CD14-positive monocyte (primary cell): ENCODE measurements around the gene AGAP1. TPM values are rescaled to one million over a fixed set of nuclear protein-coding genes. Genes with fewer than 3 reads are reported as not detected.

ENCODE experiments used
- DNase-seq, 3 donors: peaks; one replicate each; pipeline ENCODE4 v3.0.0-alpha.2; 2011 to 2022
- H2AFZ ChIP-seq: 2 replicates; pipeline ENCODE4 v1.6.0; 2012; ENCODE audit warnings: mild to moderate bottlenecking, low read depth, low read length, inconsistent platforms; ENCODE audit not compliant: insufficient read depth, poor library complexity, severe bottlenecking
- H3K27ac ChIP-seq, 2 donors: 1 replicate in 1 of 2; 2 replicates in 1 of 2; pipeline ENCODE4 v1.5.1; 2012 to 2013; ENCODE audit warnings: low read length in 2 of 2, control low read depth in 1 of 2, inconsistent platforms in 1 of 2, low read depth in 1 of 2, mild to moderate bottlenecking in 1 of 2
- H3K27me3 ChIP-seq, 2 donors: one replicate each; pipeline versions ENCODE4 v1.6.0 to v1.6.1; 2011 to 2013; ENCODE audit warnings: low read length in 2 of 2; ENCODE audit not compliant: control insufficient read depth in 2 of 2, insufficient read depth in 2 of 2
- H3K36me3 ChIP-seq, 2 donors: replicated peaks in 1 of 2; 1 replicate in 1 of 2; 2 replicates in 1 of 2; pipeline versions ENCODE4 v1.5.1 to v1.6.1; 2012 to 2013; ENCODE audit warnings: low read length in 2 of 2, control low read depth in 1 of 2, inconsistent platforms in 1 of 2, mild to moderate bottlenecking in 1 of 2; ENCODE audit not compliant: insufficient read depth in 2 of 2, control insufficient read depth in 1 of 2
- H3K4me1 ChIP-seq, 2 donors: 1 replicate in 1 of 2; 2 replicates in 1 of 2; pipeline versions ENCODE4 v1.5.1 to v1.6.1; 2012 to 2013; ENCODE audit warnings: low read length in 2 of 2, control low read depth in 1 of 2, inconsistent platforms in 1 of 2, mild to moderate bottlenecking in 1 of 2, moderate library complexity in 1 of 2; ENCODE audit not compliant: insufficient read depth in 2 of 2, control insufficient read depth in 1 of 2
- H3K4me2 ChIP-seq: replicated peaks from 2 replicates; pipeline ENCODE3; 2012; ENCODE audit warnings: low read length, moderate library complexity, mild to moderate bottlenecking; ENCODE audit not compliant: poor library complexity, severe bottlenecking; ENCODE audit errors: extremely low read depth
- H3K4me3 ChIP-seq, 3 experiments: fragments of 200-600 bp in 1 of 3; sonication (generic) in 1 of 3; replicated peaks in 1 of 3; 1 replicate in 2 of 3; 2 replicates in 1 of 3; pipeline ENCODE4 v1.5.1; 2011 to 2013; ENCODE audit warnings: low read length in 3 of 3, mild to moderate bottlenecking in 3 of 3, control low read depth in 2 of 3, low read depth in 2 of 3, inconsistent platforms in 1 of 3, moderate library complexity in 1 of 3
- H3K79me2 ChIP-seq: 2 replicates; pipeline ENCODE4 v1.6.0; 2012; ENCODE audit warnings: mild to moderate bottlenecking, control low read depth, inconsistent platforms, low read length, moderate library complexity; ENCODE audit not compliant: insufficient read depth
- H3K9ac ChIP-seq: 2 replicates; pipeline ENCODE4 v1.6.0; 2017; ENCODE audit warnings: low read length, mild to moderate bottlenecking; ENCODE audit not compliant: insufficient read depth, poor library complexity, severe bottlenecking
- H3K9me3 ChIP-seq, 2 donors: replicated peaks in 1 of 2; 1 replicate in 1 of 2; 2 replicates in 1 of 2; pipeline versions ENCODE4 v1.5.1 to v1.6.1; 2012 to 2013; ENCODE audit warnings: low read length in 2 of 2, control low read depth in 1 of 2; ENCODE audit not compliant: control insufficient read depth in 1 of 2, insufficient read depth in 1 of 2
- H4K20me1 ChIP-seq: 2 replicates; pipeline ENCODE4 v1.6.0; 2012; ENCODE audit warnings: mild to moderate bottlenecking, low read length, control low read depth, moderate library complexity; ENCODE audit not compliant: insufficient read depth
- H3K27ac Mint-ChIP-seq, 7 donors: one replicate each; pipeline ENCODE4 v1.8.0; 2020; ENCODE audit warnings: mild to moderate bottlenecking in 7 of 7, mixed read lengths in 7 of 7, moderate library complexity in 6 of 7, inconsistent platforms in 2 of 7
- H3K27me3 Mint-ChIP-seq, 3 donors: one replicate each; pipeline ENCODE4 v1.8.0; 2021 to 2022; ENCODE audit warnings: low read depth in 3 of 3, mild to moderate bottlenecking in 3 of 3, mixed read lengths in 3 of 3, moderate library complexity in 3 of 3, inconsistent platforms in 1 of 3
- H3K36me3 Mint-ChIP-seq, 2 donors: one replicate each; pipeline ENCODE4 v1.8.0; 2020; ENCODE audit warnings: mixed read lengths in 2 of 2, inconsistent platforms in 1 of 2, mild to moderate bottlenecking in 1 of 2
- H3K4me1 Mint-ChIP-seq: one replicate; pipeline ENCODE4 v1.8.0; 2020; ENCODE audit warnings: mild to moderate bottlenecking, mixed read lengths
- H3K4me3 Mint-ChIP-seq, 2 donors: one replicate each; pipeline ENCODE4 v1.8.0; 2020; ENCODE audit warnings: mild to moderate bottlenecking in 2 of 2, mixed read lengths in 2 of 2, moderate library complexity in 1 of 2
- H3K9me3 Mint-ChIP-seq, 7 donors: one replicate each; pipeline ENCODE4 v1.8.0; 2020 to 2022; ENCODE audit warnings: mixed read lengths in 7 of 7, mild to moderate bottlenecking in 6 of 7, moderate library complexity in 6 of 7, inconsistent platforms in 2 of 7
- CTCF ChIP-seq: fragments of 200-600 bp; IDR thresholded peaks from one replicate; pipeline ENCODE4 v1.8.0; 2022; ENCODE audit warnings: antibody characterized with exemption, mild to moderate bottlenecking
- WGBS: methylation state at CpG from one replicate; pipeline ENCODE4 v1.1.5; 2013; ENCODE audit warnings: missing lambda C conversion rate; ENCODE audit not compliant: insufficient coverage; 5-methylcytosine and 5-hydroxymethylcytosine counted together
- intact Hi-C, 2 donors: fragments of 100-400 bp; cut with micrococcal nuclease; formaldehyde crosslinking; loops; one replicate each; pipeline versions ENCODE4 v1.15.0 to v1.15.1; 2023
- polyA plus RNA-seq, 3 donors: library from polyadenylated mRNA; depleted of rRNA in 1 of 3; unstranded in 2 of 3; stranded (reverse) in 1 of 3; fragments of 300-500 nt in 2 of 3; fragments of >200 nt in 1 of 3; fragmentation: Illumina TruSeq in 2 of 3; gene quantifications; 1 replicate in 2 of 3; 2 replicates in 1 of 3; pipeline ENCODE4 v1.2.3, GENCODE V29; 2012 to 2021

Gene AGAP1
- polyA plus RNA-seq, 3 donors: 0.12 TPM; not detected in 2

DNA sequence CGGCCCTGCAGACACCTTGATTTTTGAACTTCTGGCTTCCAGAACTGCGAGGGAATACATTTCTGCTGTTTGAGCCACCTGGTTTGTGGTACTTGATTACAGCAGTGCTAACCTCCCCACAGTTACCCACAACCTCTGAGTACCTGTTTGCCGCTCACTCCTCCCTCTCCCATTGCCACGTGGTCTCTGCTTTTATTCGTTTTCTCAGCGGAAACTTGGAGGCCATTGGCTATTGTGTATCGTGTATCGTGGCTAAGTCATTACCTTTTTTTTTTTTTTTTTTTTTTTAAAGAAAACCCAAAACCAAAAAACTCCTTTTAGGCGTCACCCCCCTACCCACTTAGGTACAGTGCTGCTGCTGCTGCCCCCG is 90.8 kb downstream of the AGAP1 start:
- H4K20me1 ChIP-seq: no peaks in the 10 kb centered on the region
- H3K79me2 ChIP-seq: no peaks in the 10 kb centered on the region
- Mint-ChIP-seq H3K27me3 (peaks cover 2 to 8% (median 8%) of the 10 kb centered on the region in 3 donors), H3K4me3 (no peak overlapping the region), H3K27ac (no peak overlapping the region), H3K36me3 (no peaks in the 10 kb centered on the region), H3K4me1 (no peaks in the 10 kb centered on the region), H3K9me3 (peaks cover 0 to 2% (median 0%) of the 10 kb centered on the region in 7 donors)
- H3K9me3 ChIP-seq: no peaks in the 10 kb centered on the region
- H3K4me1 ChIP-seq: no peaks in the 10 kb centered on the region
- H3K4me2 ChIP-seq: no peak overlapping the region
- H3K9ac ChIP-seq: no peak overlapping the region
- WGBS: 100% methylated on average over 4 of the region's 10 CpGs
- no peak for TF ChIP-seq CTCF
- no peaks in the 10 kb centered on the region for H3K36me3 ChIP-seq
- H2AFZ ChIP-seq: no peak overlapping the region
- intact Hi-C loops: no loop called here
- no peak overlapping the region for H3K4me3 ChIP-seq
- H3K27me3 ChIP-seq: no peaks in the 10 kb centered on the region
- no peak overlapping the region for H3K27ac ChIP-seq
- no peak for DNase-seq

DNA sequence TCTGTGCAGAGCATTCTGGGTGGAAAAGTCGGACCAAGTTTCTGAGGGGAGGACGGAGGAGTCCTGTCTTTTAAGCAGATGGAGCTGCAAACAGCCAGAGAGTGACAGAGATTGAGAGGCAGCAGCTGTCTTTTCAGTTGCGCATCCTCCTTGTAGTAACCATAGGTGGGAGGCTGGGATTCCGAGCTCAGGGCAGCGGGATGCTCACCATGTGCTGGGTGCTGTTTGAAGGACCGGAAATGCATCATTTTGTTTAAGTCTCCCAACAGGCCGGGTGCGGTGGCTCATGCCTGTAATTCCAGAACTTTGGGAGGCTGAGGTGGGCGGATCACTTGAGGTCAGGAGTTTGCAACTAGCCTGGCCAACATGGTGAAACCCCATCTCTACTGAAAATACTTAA is 93.4 kb downstream of the AGAP1 start:
- Mint-ChIP-seq H3K36me3 (no peaks in the 10 kb centered on the region), H3K4me3 (no peak overlapping the region), H3K27ac (no peak overlapping the region), H3K9me3 (no peaks in the 10 kb centered on the region), H3K27me3 (peaks cover 3 to 8% (median 7%) of the 10 kb centered on the region in 3 donors), H3K4me1 (no peaks in the 10 kb centered on the region)
- no peaks in the 10 kb centered on the region for H3K79me2 ChIP-seq
- no peaks in the 10 kb centered on the region for H3K27me3 ChIP-seq
- no peak overlapping the region for H3K4me2 ChIP-seq
- H4K20me1 ChIP-seq: no peaks in the 10 kb centered on the region
- 89% methylated on average over 5 of the region's 9 CpGs for WGBS
- TF ChIP-seq CTCF: no peak
- no peaks in the 10 kb centered on the region for H3K36me3 ChIP-seq
- no peaks in the 10 kb centered on the region for H3K9me3 ChIP-seq
- intact Hi-C loops: no loop called here
- H3K4me1 ChIP-seq: no peaks in the 10 kb centered on the region
- H3K9ac ChIP-seq: no peak overlapping the region
- H3K4me3 ChIP-seq: no peak overlapping the region
- DNase-seq: no peak
- no peak overlapping the region for H2AFZ ChIP-seq
- no peak overlapping the region for H3K27ac ChIP-seq
